K562 (cell line): ENCODE data around the gene DLX4. TPM values are rescaled to one million over a fixed set of nuclear protein-coding genes. Genes with fewer than 3 reads are reported as not detected.

ENCODE experiments used
- ATAC-seq: fragments of 200-7000 bp; cut with Tn5 transposase; 3 replicates; pipeline ENCODE4 v1.9.1; 2020; ENCODE audit warnings: moderate library complexity
- BruUV-seq: library from RNA; stranded (reverse); fragments of 400-500 nt; replicated peaks from 2 replicates; lab custom pipeline; 2021; lab: Mats Ljungman, UMichigan
- CTCF ChIA-PET: fragments of 300-600 bp; formaldehyde crosslinking; extraction: SDS; loops from one replicate; lab custom pipeline; 2021; ENCODE audit warnings: low intra/inter-chr PET ratio; lab: Yijun Ruan, JAX
- POLR2A ChIA-PET: fragments of 300-600, 350-650 bp; sonication (Branson Sonifier 250); formaldehyde crosslinking; extraction: SDS; loops from one replicate; lab custom pipeline; 2021; ENCODE audit warnings: antibody characterized with exemption, inconsistent platforms; lab: Yijun Ruan, JAX
- DNase-seq, 4 experiments: peaks; one replicate each; pipeline versions ENCODE4 v3.0.0 to v3.0.0-alpha.2; 2011 to 2018; ENCODE audit warnings: low spot score in 3 of 4, mixed read lengths in 3 of 4; ENCODE audit errors: extremely low read depth in 1 of 4
- FAIRE-seq: peaks from 2 replicates; lab custom pipeline; 2011; peaks lifted over from hg19 to GRCh38; lab: Jason Lieb, UNC
- H2AFZ ChIP-seq: 2 replicates; pipeline ENCODE4 v1.6.0; 2011; ENCODE audit warnings: low read depth, low read length, control low read depth, inconsistent platforms
- H3K27ac ChIP-seq: fragments of 200-600 bp; 3 replicates; pipeline ENCODE4 v1.8.0; 2011; ENCODE audit warnings: low read depth, mild to moderate bottlenecking, control low read depth, inconsistent platforms, low read length, moderate library complexity, mixed read lengths; ENCODE audit errors: extremely low read depth
- H3K27me3 ChIP-seq, 2 experiments: fragments of 300-600 bp in 1 of 2; 2 replicates in 1 of 2; 3 replicates in 1 of 2; pipeline versions ENCODE4 v1.6.0 to v1.8.0; 2011; ENCODE audit warnings: inconsistent platforms in 2 of 2, low read length in 2 of 2, mild to moderate bottlenecking in 1 of 2, mixed read lengths in 1 of 2, moderate library complexity in 1 of 2; ENCODE audit not compliant: control insufficient read depth in 2 of 2, insufficient read depth in 2 of 2
- H3K36me3 ChIP-seq: fragments of 300-600 bp; 3 replicates; pipeline ENCODE4 v1.8.0; 2011; ENCODE audit warnings: mild to moderate bottlenecking, low read length, inconsistent platforms; ENCODE audit not compliant: control insufficient read depth, insufficient read depth
- H3K4me1 ChIP-seq, 2 experiments: fragments of 200-600 bp in 1 of 2; replicated peaks in 1 of 2; 2 replicates in 1 of 2; 3 replicates in 1 of 2; pipeline versions ENCODE4 v1.5.1 to v1.8.0; 2011; ENCODE audit warnings: inconsistent platforms in 2 of 2, low read length in 2 of 2, mild to moderate bottlenecking in 1 of 2, mixed read lengths in 1 of 2, moderate library complexity in 1 of 2; ENCODE audit not compliant: control insufficient read depth in 2 of 2, insufficient read depth in 2 of 2
- H3K4me2 ChIP-seq: 2 replicates; pipeline ENCODE4 v1.6.1; 2011; ENCODE audit warnings: low read length, control low read depth, inconsistent platforms, mixed read lengths; ENCODE audit not compliant: insufficient read depth
- H3K4me3 ChIP-seq: fragments of 200-600 bp; sonication (generic), shearing (Covaris generic); 2 replicates; pipeline ENCODE4 v1.5.1; 2016; ENCODE audit warnings: control low read depth, inconsistent platforms
- H3K79me2 ChIP-seq: fragments of 200-600 bp; 3 replicates; pipeline ENCODE4 v1.8.0; 2011; ENCODE audit warnings: low read length, inconsistent platforms; ENCODE audit not compliant: control insufficient read depth, insufficient read depth
- H3K9ac ChIP-seq, 2 experiments: 2 replicates each; pipeline versions ENCODE4 v1.6.0 to v1.6.1; 2011; ENCODE audit warnings: low read depth in 2 of 2, low read length in 2 of 2, control low read depth in 1 of 2, inconsistent platforms in 1 of 2, mild to moderate bottlenecking in 1 of 2, mixed read lengths in 1 of 2; ENCODE audit not compliant: insufficient read depth in 1 of 2
- H3K9me1 ChIP-seq: one replicate; pipeline ENCODE4 v1.6.0; 2011; ENCODE audit warnings: inconsistent platforms, mild to moderate bottlenecking, low read length, moderate library complexity; ENCODE audit not compliant: control insufficient read depth, insufficient read depth
- H3K9me3 ChIP-seq: replicated peaks from 2 replicates; pipeline ENCODE4 v1.5.1; 2011; ENCODE audit warnings: low read depth, low read length, inconsistent platforms; ENCODE audit not compliant: control insufficient read depth, insufficient read depth
- H4K20me1 ChIP-seq: replicated peaks from 2 replicates; pipeline ENCODE4 v1.6.1; 2011; ENCODE audit warnings: low read length, inconsistent platforms, mixed read lengths; ENCODE audit not compliant: control insufficient read depth, insufficient read depth
- CBX3 ChIP-seq, 2 experiments: IDR thresholded peaks; 1 replicate in 1 of 2; 2 replicates in 1 of 2; pipeline ENCODE4 v1.6.1; 2012; ENCODE audit warnings: inconsistent platforms in 2 of 2, low read length in 2 of 2, borderline replicate concordance in 1 of 2, control low read depth in 1 of 2
- CCNT2 ChIP-seq: IDR thresholded peaks from 2 replicates; pipeline ENCODE4 v1.6.1; 2011; ENCODE audit warnings: borderline replicate concordance, low read depth, mild to moderate bottlenecking, moderate library complexity, mixed read lengths, low read length; ENCODE audit not compliant: insufficient read length; ENCODE audit errors: extremely low read depth
- E2F3 ChIP-seq: fragments of 250-450 bp; sonication (Bioruptor Pico); IDR thresholded peaks from 2 replicates; pipeline ENCODE4 v1.4.0; 2020; ENCODE audit warnings: mild to moderate bottlenecking
- JUNB ChIP-seq: fragments of 450-650 bp; formaldehyde crosslinking; conservative IDR thresholded peaks from 2 replicates; pipeline ENCODE4 v1.4.0; 2020; ENCODE audit warnings: mild to moderate bottlenecking
- NCOA6 ChIP-seq: fragments of 450-650 bp; IDR thresholded peaks from 2 replicates; pipeline ENCODE4 v1.6.1; 2017; ENCODE audit warnings: mild to moderate bottlenecking
- NFXL1 ChIP-seq: fragments of 450-650 bp; formaldehyde crosslinking; IDR thresholded peaks from 2 replicates; pipeline ENCODE4 v1.4.0; 2021; ENCODE audit warnings: mild to moderate bottlenecking
- RBM17 ChIP-seq: fragments of 200-400 bp; formaldehyde crosslinking; IDR thresholded peaks from 2 replicates; pipeline ENCODE4 v1.6.1; 2017; ENCODE audit warnings: low read depth, mild to moderate bottlenecking, low read length, borderline replicate concordance
- ZNF41 ChIP-seq: fragments of 250-450 bp; sonication (Bioruptor Pico); conservative IDR thresholded peaks from 2 replicates; pipeline ENCODE4 v1.4.0; 2020; ENCODE audit warnings: mild to moderate bottlenecking
- ZSCAN32 ChIP-seq: fragments of 450-650 bp; formaldehyde crosslinking; IDR thresholded peaks from 2 replicates; pipeline ENCODE4 v1.4.0; 2020; ENCODE audit warnings: mild to moderate bottlenecking, moderate library complexity
- WGBS: fragments of 100-300 bp; shearing (Covaris generic); methylation state at CpG from one replicate; pipeline ENCODE4 v1.1.6; 2016; ENCODE audit warnings: low coverage, mixed read lengths; ENCODE audit not compliant: insufficient coverage; ENCODE audit errors: missing lambda C conversion rate; 5-methylcytosine and 5-hydroxymethylcytosine counted together
- in situ Hi-C: fragments of 300-500 bp; cut with MboI; formaldehyde crosslinking; loops from 4 replicates; pipeline ENCODE4 v1.15.0; 2018; ENCODE audit warnings: inconsistent platforms, mixed read lengths
- intact Hi-C: fragments of 100-400 bp; cut with micrococcal nuclease; formaldehyde crosslinking; loops from 2 replicates; pipeline ENCODE4 v1.14.2; 2022
- polyA plus RNA-seq, 8 experiments: library from polyadenylated mRNA; depleted of rRNA in 4 of 8; stranded (reverse) in 5 of 8; unstranded in 3 of 8; fragments of >200 nt; fragmentation: Nextera tagmentation in 2 of 8; fragmentation: Illumina TruSeq in 1 of 8; extraction: Ambion mirVana in 2 of 8; extraction: Trizol in 1 of 8; gene quantifications; 2 replicates each; pipeline versions ENCODE4 v1.2.1 to v1.2.3, GENCODE V29; 2011 to 2014; ENCODE audit warnings: inconsistent platforms in 1 of 8, missing spikeins in 1 of 8
- total RNA-seq, 7 experiments: library from RNA; depleted of rRNA in 6 of 7; stranded (reverse); fragments of >200 nt in 6 of 7; fragmentation: Illumina TruSeq in 2 of 7; extraction: Trizol in 2 of 7; gene quantifications; 2 replicates each; pipeline versions ENCODE4 v1.2.1 to v1.2.3, GENCODE V29; 2011 to 2021; ENCODE audit warnings: low replicate concordance in 1 of 7
- TF ChIP-seq, protein P1 (sequence below): fragments of 250-450 bp; sonication (Bioruptor Pico); IDR thresholded peaks from 2 replicates; pipeline ENCODE4 v1.8.0; 2022; ENCODE audit warnings: inconsistent platforms, mild to moderate bottlenecking, moderate library complexity, borderline replicate concordance
- TF ChIP-seq, protein P2 (sequence below): sonication (generic); formaldehyde crosslinking; IDR thresholded peaks from 2 replicates; pipeline ENCODE4 v1.8.1; 2023; ENCODE audit warnings: mild to moderate bottlenecking, missing genetic modification reagents, moderate library complexity
- TF ChIP-seq, protein P3 (sequence below): sonication (generic); formaldehyde crosslinking; IDR thresholded peaks from 2 replicates; pipeline ENCODE4 v1.8.0; 2022; ENCODE audit warnings: mild to moderate bottlenecking, missing genetic modification reagents
- TF ChIP-seq, protein P4 (sequence below): fragments of 250-450 bp; sonication (Bioruptor Pico); IDR thresholded peaks from 2 replicates; pipeline ENCODE4 v1.5.0; 2020; ENCODE audit warnings: mild to moderate bottlenecking, borderline replicate concordance

Gene DLX4
- total and polyA plus RNA-seq, 9 of the 15 experiments (the other 6 are each of a cell fraction or from before 2014, with no cell fraction given), result 0.15 to 2.2 (median 0.58) TPM

DNA sequence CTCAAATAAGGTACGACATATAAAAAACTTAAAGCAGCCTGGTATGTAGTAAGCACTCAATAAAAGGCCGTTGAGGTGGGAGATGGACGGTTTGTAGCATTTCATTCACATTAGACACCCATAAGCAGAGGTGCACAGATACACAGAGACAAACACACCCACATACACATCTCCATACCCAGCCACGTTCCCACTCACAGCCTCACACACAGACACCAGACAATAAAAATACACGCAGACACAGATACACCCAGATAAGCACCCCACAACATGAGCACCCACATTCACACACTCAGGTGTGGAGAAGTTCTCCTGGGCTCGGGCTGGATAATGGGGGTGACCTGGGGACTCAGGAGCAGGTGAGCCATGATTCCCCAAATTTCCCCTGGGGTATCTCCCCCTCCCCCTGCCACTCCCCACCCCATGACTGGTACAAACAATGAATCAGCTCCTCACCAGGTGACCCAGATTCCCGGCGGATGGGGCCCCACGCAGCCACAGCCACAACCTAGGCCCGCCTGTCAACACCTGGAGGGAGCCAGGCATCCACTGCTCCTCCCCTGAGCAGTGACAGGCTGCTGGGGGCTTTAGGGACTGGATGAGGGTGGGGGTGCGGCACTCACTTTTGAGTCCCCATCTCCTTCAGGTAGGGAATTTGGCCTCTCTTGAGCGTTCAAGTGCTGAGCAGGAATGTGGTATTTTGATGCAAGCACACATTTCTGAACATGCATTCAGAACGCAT, 23.4 kb downstream of the DLX4 start:
- H3K27me3 ChIP-seq, result peaks cover 46 to 79% of the 10 kb centered on the region in 2 experiments; a peak in 4 of 5 replicates
- no TSS peak for BruUV-seq

More for the DNA sequence above, 23.4 kb downstream of the DLX4 start:
- peaks cover 11% of the 10 kb centered on the region for H4K20me1 ChIP-seq
- CTCF ChIA-PET, result interaction anchor here (0.6 kb wide), 1 partner anchor 23 kb away, joined by 3 read pairs; no protein-coding TSS in a partner anchor
- H3K4me1 ChIP-seq, result peaks cover 0 to 19% of the 10 kb centered on the region in 2 experiments; a peak in 2 of 5 replicates
- POLR2A ChIA-PET, result no interaction called here
- intact Hi-C loops, result no loop called here
- WGBS, result 4% methylated on average over 13 of the region's 13 CpGs
- H3K9ac ChIP-seq, result no peak overlapping the region
- DNase-seq (no peak), FAIRE-seq (no peak), ATAC-seq (no peak)
- no peak overlapping the region for H3K27ac ChIP-seq
- no peak overlapping the region for H2AFZ ChIP-seq
- H3K9me3 ChIP-seq, result no peaks in the 10 kb centered on the region
- no peaks in the 10 kb centered on the region for H3K36me3 ChIP-seq
- TF ChIP-seq CBX3 (IDR thresholded peaks at IDR 0.05; ENCODE audit: borderline replicate concordance in 1 of 2, low read length in 2 of 2) (no peak), CCNT2 (no peak), ZSCAN32 (CRISPR knock-in tag) (no peak), NFXL1 (no peak), E2F3 (CRISPR knock-in tag) (no peak), ZNF41 (CRISPR knock-in tag) (no peak), RBM17 (no peak), JUNB (no peak), NCOA6 (no peak)
- TF ChIP-seq, protein P1, sequence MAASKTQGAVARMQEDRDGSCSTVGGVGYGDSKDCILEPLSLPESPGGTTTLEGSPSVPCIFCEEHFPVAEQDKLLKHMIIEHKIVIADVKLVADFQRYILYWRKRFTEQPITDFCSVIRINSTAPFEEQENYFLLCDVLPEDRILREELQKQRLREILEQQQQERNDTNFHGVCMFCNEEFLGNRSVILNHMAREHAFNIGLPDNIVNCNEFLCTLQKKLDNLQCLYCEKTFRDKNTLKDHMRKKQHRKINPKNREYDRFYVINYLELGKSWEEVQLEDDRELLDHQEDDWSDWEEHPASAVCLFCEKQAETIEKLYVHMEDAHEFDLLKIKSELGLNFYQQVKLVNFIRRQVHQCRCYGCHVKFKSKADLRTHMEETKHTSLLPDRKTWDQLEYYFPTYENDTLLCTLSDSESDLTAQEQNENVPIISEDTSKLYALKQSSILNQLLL (CRISPR knock-in tag), result no peak
- TF ChIP-seq, protein P2, sequence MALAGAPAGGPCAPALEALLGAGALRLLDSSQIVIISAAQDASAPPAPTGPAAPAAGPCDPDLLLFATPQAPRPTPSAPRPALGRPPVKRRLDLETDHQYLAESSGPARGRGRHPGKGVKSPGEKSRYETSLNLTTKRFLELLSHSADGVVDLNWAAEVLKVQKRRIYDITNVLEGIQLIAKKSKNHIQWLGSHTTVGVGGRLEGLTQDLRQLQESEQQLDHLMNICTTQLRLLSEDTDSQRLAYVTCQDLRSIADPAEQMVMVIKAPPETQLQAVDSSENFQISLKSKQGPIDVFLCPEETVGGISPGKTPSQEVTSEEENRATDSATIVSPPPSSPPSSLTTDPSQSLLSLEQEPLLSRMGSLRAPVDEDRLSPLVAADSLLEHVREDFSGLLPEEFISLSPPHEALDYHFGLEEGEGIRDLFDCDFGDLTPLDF (CRISPR knock-in tag), result no peak
- TF ChIP-seq, protein P3, sequence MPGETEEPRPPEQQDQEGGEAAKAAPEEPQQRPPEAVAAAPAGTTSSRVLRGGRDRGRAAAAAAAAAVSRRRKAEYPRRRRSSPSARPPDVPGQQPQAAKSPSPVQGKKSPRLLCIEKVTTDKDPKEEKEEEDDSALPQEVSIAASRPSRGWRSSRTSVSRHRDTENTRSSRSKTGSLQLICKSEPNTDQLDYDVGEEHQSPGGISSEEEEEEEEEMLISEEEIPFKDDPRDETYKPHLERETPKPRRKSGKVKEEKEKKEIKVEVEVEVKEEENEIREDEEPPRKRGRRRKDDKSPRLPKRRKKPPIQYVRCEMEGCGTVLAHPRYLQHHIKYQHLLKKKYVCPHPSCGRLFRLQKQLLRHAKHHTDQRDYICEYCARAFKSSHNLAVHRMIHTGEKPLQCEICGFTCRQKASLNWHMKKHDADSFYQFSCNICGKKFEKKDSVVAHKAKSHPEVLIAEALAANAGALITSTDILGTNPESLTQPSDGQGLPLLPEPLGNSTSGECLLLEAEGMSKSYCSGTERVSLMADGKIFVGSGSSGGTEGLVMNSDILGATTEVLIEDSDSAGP (CRISPR knock-in tag), result no peak
- TF ChIP-seq, protein P4, sequence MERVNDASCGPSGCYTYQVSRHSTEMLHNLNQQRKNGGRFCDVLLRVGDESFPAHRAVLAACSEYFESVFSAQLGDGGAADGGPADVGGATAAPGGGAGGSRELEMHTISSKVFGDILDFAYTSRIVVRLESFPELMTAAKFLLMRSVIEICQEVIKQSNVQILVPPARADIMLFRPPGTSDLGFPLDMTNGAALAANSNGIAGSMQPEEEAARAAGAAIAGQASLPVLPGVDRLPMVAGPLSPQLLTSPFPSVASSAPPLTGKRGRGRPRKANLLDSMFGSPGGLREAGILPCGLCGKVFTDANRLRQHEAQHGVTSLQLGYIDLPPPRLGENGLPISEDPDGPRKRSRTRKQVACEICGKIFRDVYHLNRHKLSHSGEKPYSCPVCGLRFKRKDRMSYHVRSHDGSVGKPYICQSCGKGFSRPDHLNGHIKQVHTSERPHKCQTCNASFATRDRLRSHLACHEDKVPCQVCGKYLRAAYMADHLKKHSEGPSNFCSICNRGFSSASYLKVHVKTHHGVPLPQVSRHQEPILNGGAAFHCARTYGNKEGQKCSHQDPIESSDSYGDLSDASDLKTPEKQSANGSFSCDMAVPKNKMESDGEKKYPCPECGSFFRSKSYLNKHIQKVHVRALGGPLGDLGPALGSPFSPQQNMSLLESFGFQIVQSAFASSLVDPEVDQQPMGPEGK (CRISPR knock-in tag), result no peak
- TF ChIP-seq, all 486 proteins: peak for 0
- H3K79me2 ChIP-seq, result no peaks in the 10 kb centered on the region
- no peak overlapping the region for H3K4me3 ChIP-seq
- no peaks in the 10 kb centered on the region for H3K9me1 ChIP-seq
- no peak overlapping the region for H3K4me2 ChIP-seq
- in situ Hi-C loops, result no loop called here
